ENCODE measurements around the gene CTDSPL.

DNA sequence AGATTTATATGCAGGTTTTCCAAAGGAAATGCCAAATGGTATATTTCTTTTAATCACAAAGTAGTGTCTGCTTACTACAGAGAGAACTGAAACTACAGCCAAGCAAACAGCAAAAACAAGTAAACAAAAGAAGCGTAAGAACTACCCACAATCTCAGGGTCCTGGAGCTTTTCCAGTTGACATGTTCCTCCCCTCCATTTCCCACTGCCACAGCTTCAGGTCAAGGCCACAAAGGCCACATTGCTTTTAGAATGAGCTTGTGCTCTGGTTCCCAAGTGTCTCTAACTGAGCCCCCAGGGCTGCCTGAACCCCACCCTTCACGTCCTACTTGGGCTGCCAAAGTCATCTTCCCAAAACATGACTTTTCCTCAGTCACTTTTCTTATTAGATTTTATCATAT is 24.1 kb downstream of the CTDSPL start:
- TF ChIP-seq CTCF (IDR thresholded peaks at IDR 0.05; ENCODE audit: low read depth, low read length, missing input control) (no peak), YY1 (IDR thresholded peaks at IDR 0.05) (no peak)
